SK-N-MC (cell line): ENCODE measurements around the gene TSHZ3.

Experiments
- EZH2 ChIP-seq: fragments of 200-600 bp; sonication (generic); IDR thresholded peaks from one replicate; pipeline ENCODE4 v1.6.1; 2017; ENCODE audit warnings: antibody characterized with exemption
- POLR2AphosphoS5 ChIP-seq: IDR thresholded peaks from 2 replicates; pipeline ENCODE4 v1.6.1; 2012; ENCODE audit warnings: mild to moderate bottlenecking, low read depth, low read length, borderline replicate concordance

GRCh38 chr19:31312677-31313244 is 36.5 kb downstream of the TSHZ3 start:
- TF ChIP-seq EZH2 = no peak
- TF ChIP-seq POLR2AphosphoS5 = 0 out of 2 replicates have a peak, but pooled peaks have one; percentile 10
